Spinal cord (tissue), 10 donors: Measurements from ENCODE around the gene C5orf52. TPM values are rescaled to one million over a fixed set of nuclear protein-coding genes. Genes with fewer than 3 reads are reported as not detected.

Experiments
- DNase-seq, 6 donors: peaks; one replicate each; pipeline versions ENCODE4 v3.0.0 to v3.0.0-alpha.2; 2013 to 2015; ENCODE audit warnings: low spot score in 6 of 6, low read depth in 4 of 6
- H3K27ac ChIP-seq: one replicate; pipeline ENCODE4 v1.5.1; 2013; ENCODE audit warnings: low read depth, low read length, control low read depth
- H3K27me3 ChIP-seq: one replicate; pipeline ENCODE4 v1.6.1; 2013; ENCODE audit warnings: low read length; ENCODE audit not compliant: control insufficient read depth, insufficient read depth
- H3K36me3 ChIP-seq: one replicate; pipeline ENCODE4 v1.6.1; 2013; ENCODE audit warnings: low read length; ENCODE audit not compliant: control insufficient read depth, insufficient read depth
- H3K4me1 ChIP-seq: one replicate; pipeline ENCODE4 v1.6.1; 2013; ENCODE audit warnings: low read length; ENCODE audit not compliant: control insufficient read depth, insufficient read depth
- H3K4me3 ChIP-seq: one replicate; pipeline ENCODE4 v1.5.1; 2013; ENCODE audit warnings: low read depth, low read length, control low read depth
- H3K9me3 ChIP-seq: one replicate; pipeline ENCODE4 v1.6.1; 2013; ENCODE audit warnings: low read length; ENCODE audit not compliant: control insufficient read depth, insufficient read depth
- WGBS: methylation state at CpG from one replicate; pipeline ENCODE4 v1.1.5; 2013; ENCODE audit warnings: missing lambda C conversion rate; ENCODE audit not compliant: insufficient coverage; 5-methylcytosine and 5-hydroxymethylcytosine counted together
- long read RNA-seq, 4 donors: transcript quantifications; one replicate each; lab custom pipeline, GENCODE V29; 2026
- polyA plus RNA-seq, 2 donors: library from polyadenylated mRNA; unstranded; fragments of 120-200 nt; gene quantifications; one replicate each; pipeline ENCODE4 v1.2.1, GENCODE V29; 2013; ENCODE audit not compliant: insufficient read length in 2 of 2
- total RNA-seq, 2 donors: library from RNA; depleted of rRNA in 1 of 2; stranded (reverse); fragments of 120-200 nt in 1 of 2; fragments of >200 nt in 1 of 2; gene quantifications; one replicate each; pipeline versions ENCODE4 v1.2.3 to v1.2.4, GENCODE V29; 2013 to 2014
- donor health status: healthy.

C5orf52 gene
- total RNA-seq (not detected), polyA plus RNA-seq (not detected)
- long read RNA-seq, donor 1: 0 reads
- long read RNA-seq, donor 2: 0 reads
- long read RNA-seq, donor 3: 0 reads
- long read RNA-seq, donor 4: 0 reads

GRCh38 chr5:157670662-157671591 is at the start of gene C5orf52:
Gene C5orf52, plus strand, starts transcription at chr5:157671533. Its CDS starts 82 bp downstream, at chr5:157671615.
- H3K27me3 ChIP-seq: peaks cover 3% of the 10 kb centered on the region
- peaks cover 15% of the 10 kb centered on the region for H3K4me1 ChIP-seq
- WGBS: 1% methylated on average over 56 of the region's 59 CpGs
- H3K36me3 ChIP-seq: no peaks in the 10 kb centered on the region
- H3K9me3 ChIP-seq: no peaks in the 10 kb centered on the region
- H3K27ac ChIP-seq: no peak within 1 kb of the TSS
- H3K4me3 ChIP-seq: peak within 1 kb of the TSS; percentile 64
- peak in 4 of 6 donors; percentile 44 to 91 (median 74) for DNase-seq

DNA sequence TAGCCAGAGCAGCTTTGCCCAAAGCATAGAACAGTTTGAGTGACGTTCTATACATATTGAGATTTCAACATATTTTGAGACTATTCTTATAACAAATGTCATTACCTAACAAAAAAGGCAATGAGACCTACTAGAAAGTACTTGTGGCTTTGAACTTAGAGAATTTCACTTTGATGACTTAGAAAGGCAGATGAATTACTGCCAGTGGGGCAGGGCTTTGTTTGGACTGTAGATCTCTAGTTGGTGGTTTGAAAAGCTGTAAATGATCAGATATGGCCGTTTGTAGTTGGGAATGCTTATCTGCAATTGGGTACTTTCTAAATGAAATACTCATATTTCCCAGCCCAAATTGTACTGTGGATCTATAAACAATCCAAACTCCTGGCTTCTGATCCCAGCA is 47.2 kb upstream of the C5orf52 start:
- Histone ChIP-seq H3K27ac (no peak overlapping the region), H3K4me3 (no peak overlapping the region), H3K4me1 (no peaks in the 10 kb centered on the region), H3K9me3 (no peaks in the 10 kb centered on the region), H3K27me3 (no peaks in the 10 kb centered on the region), H3K36me3 (no peaks in the 10 kb centered on the region)
- no peak for DNase-seq
- WGBS: no CpG with 5 or more reads among the region's 2 CpGs

DNA sequence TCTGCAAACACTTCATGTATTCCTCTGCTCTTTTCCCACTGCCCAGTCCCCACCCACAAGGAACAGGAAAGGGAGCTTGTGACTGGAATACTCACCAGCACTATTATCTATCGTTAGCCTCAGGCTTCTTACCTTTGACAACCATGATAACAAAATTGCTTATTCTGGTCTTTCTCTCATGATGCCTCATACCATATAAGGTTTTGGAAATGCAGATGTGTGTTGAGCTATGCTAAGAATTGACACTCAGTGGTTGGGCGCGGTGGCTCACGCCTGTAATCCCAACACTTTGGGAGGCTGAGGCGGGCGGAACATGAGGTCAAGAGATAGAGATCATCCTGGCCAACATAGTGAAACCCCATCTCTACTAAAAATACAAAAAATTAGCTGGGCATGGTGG is 44.5 kb upstream of the C5orf52 start:
- no peaks in the 10 kb centered on the region for H3K27me3 ChIP-seq
- H3K4me1 ChIP-seq: no peaks in the 10 kb centered on the region
- H3K9me3 ChIP-seq: no peaks in the 10 kb centered on the region
- WGBS: 100% methylated on average over 3 of the region's 6 CpGs
- no peaks in the 10 kb centered on the region for H3K36me3 ChIP-seq
- no peak overlapping the region for H3K27ac ChIP-seq
- no peak for DNase-seq
- no peak overlapping the region for H3K4me3 ChIP-seq

DNA sequence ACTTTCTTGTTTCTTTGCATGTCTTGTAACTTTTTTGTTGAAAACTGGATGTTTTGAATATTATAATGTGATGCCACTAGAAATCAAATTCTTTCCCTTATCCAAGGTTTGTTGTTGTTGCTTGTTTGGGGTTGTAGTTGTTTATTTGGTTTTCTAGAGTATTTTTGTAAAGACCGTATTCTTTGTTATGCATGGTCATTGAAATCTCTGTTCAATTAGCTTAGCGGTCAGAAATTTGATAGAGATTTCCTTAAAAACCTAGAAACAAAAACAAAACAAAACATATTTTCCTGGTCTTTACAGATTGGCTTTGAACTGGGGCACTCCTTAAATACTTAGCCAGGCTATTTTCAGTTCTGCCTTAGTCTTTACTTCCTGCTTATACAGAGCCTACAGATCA is 41.0 kb upstream of the C5orf52 start:
- Histone ChIP-seq H3K4me1 (no peaks in the 10 kb centered on the region), H3K27me3 (no peaks in the 10 kb centered on the region), H3K4me3 (no peak overlapping the region), H3K36me3 (no peaks in the 10 kb centered on the region), H3K27ac (no peak overlapping the region), H3K9me3 (no peaks in the 10 kb centered on the region)
- DNase-seq: no peak
- WGBS: no CpG with 5 or more reads among the region's 2 CpGs

GRCh38 chr5:157640406-157641066 is 30.8 kb upstream of the C5orf52 start:
- no peak for DNase-seq
- no peaks in the 10 kb centered on the region for H3K36me3 ChIP-seq
- no peaks in the 10 kb centered on the region for H3K9me3 ChIP-seq
- no peaks in the 10 kb centered on the region for H3K4me1 ChIP-seq
- WGBS: 87% methylated on average over 7 of the region's 9 CpGs
- H3K4me3 ChIP-seq: no peak overlapping the region
- H3K27ac ChIP-seq: no peak overlapping the region
- H3K27me3 ChIP-seq: no peaks in the 10 kb centered on the region

- Histone ChIP-seq H3K36me3 (no peaks in the 10 kb centered on the region), H3K9me3 (no peaks in the 10 kb centered on the region), H3K27ac (no peak overlapping the region), H3K4me1 (peaks cover 10% of the 10 kb centered on the region), H3K27me3 (no peaks in the 10 kb centered on the region), H3K4me3 (no peak overlapping the region)
- no peak for DNase-seq
- 75% methylated on average over 2 of the region's 7 CpGs for WGBS
Measured at GRCh38 chr5:157648275-157648990, 22.9 kb upstream of the C5orf52 start.

DNA sequence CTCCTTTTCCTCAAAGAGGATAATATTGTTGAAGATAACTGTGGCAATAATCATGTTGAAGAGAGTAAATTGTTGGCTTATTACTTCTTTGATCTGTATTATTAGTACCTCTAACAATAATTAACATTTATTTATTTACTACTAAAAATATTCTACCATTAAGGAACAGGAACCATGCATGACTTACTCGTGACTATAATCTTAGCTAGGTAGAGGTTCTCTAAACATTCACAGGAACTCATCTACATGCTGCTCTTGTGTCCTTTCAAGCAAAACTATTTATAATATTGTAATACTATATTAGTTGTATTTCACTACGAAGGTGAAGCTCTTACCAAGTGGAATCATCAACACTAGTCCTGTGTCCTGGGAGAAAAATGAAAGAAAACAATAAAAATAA is 22.2 kb upstream of the C5orf52 start:
- Histone ChIP-seq H3K4me3 (no peak overlapping the region), H3K9me3 (no peaks in the 10 kb centered on the region), H3K4me1 (peaks cover 10% of the 10 kb centered on the region), H3K27me3 (no peaks in the 10 kb centered on the region), H3K27ac (no peak overlapping the region), H3K36me3 (no peaks in the 10 kb centered on the region)
- no peak for DNase-seq
- WGBS: no CpG with 5 or more reads among the region's 2 CpGs

DNA sequence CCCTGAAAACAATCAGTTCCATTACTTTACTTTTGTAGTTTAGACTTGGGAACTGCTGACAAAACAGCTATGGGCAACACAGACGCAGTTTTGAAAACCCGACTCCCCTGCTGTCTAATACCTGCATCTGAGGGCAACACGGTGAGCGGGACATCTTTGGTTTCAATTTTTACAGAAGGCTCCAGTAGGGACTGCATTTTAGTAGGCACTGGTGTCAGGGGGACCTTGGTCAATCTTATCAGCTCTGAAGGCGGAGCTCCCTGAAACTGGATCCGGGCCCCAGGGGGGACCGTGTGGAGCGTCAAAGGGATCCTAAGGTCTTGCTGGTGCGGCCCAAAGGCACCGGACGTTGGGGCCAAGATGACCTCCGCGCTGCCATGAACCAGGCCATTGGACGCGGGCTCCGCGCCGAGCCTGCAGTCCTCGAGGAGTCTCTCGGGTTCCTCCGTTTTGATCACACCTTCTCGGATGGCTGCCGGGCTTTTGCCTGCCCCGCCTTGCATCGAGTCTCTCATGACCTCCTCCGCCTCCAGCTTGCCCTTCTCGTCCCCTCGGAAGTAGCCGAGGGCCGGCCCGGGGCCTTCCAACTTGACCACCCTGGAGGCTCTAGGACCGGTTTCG is 20.2 kb upstream of the C5orf52 start:
- Histone ChIP-seq H3K4me3 (no peak overlapping the region), H3K36me3 (no peaks in the 10 kb centered on the region), H3K27me3 (no peaks in the 10 kb centered on the region), H3K27ac (no peak overlapping the region), H3K9me3 (no peaks in the 10 kb centered on the region), H3K4me1 (peaks cover 10% of the 10 kb centered on the region)
- 62% methylated on average over 31 of the region's 33 CpGs for WGBS
- DNase-seq: no peak
